ENCODE measurements around the gene CSK. TPM values are rescaled to one million over a fixed set of nuclear protein-coding genes. Genes with fewer than 3 reads are reported as not detected.

Gene CSK
- total and polyA plus RNA-seq, 2 of the 8 experiments (the other 6 are each of a cell fraction or from before 2014, with no cell fraction given), result 13.7 to 50.2 TPM

DNA sequence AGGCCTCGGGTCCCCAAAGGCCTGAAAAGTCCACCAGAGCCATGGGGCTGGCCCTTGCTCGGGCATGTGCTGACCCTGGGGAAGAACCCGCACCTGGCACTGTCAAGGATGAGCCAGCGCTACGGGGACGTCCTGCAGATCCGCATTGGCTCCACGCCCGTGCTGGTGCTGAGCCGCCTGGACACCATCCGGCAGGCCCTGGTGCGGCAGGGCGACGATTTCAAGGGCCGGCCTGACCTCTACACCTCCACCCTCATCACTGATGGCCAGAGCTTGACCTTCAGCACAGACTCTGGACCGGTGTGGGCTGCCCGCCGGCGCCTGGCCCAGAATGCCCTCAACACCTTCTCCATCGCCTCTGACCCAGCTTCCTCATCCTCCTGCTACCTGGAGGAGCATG is 32.0 kb upstream of the CSK start:
- H4K20me1 ChIP-seq (replicated peaks in 1 of 2; ENCODE audit: control insufficient read depth in 1 of 2, insufficient read depth in 2 of 2, low read length in 2 of 2), result no peaks in the 10 kb centered on the region
- H4K5ac ChIP-seq (ENCODE audit: insufficient read length, low read depth, low read length), result no peak overlapping the region
- 0 out of 2 replicates have a peak overlapping the region, but pooled peaks have one; percentile 34 for H2BK20ac ChIP-seq (ENCODE audit: low read length)
- H4K8ac ChIP-seq (ENCODE audit: extremely low read depth, insufficient read depth, low read length), result no peak overlapping the region
- no peak overlapping the region for H3K9ac ChIP-seq (replicated peaks in 1 of 4; ENCODE audit: extremely low read depth in 1 of 4, low read depth in 3 of 4, low read length in 3 of 4)
- ChIA-PET CTCF (ENCODE audit: partially characterized antibody) (interaction anchor here (1.6 to 53.7 kb wide), 7 partner anchors 11 to 125 kb away, joined by 4 to 1439 read pairs (median 5); partner anchors contain the start of gene CLK3), POLR2A (ENCODE audit: partially characterized antibody) (interaction anchor here (2.0 to 4.8 kb wide), 2 partner anchors 10 to 24 kb away, joined by 5 to 47 read pairs; partner anchors contain the start of gene CYP1A1)
- no peak overlapping the region for H2BK15ac ChIP-seq (ENCODE audit: low read length)
- peaks cover 0 to 4% (median 0%) of the 10 kb centered on the region in 4 experiments; a peak in 2 of 7 replicates for H3K4me1 ChIP-seq (replicated peaks in 1 of 4; ENCODE audit: control insufficient read depth in 3 of 4, insufficient read depth in 4 of 4, low read length in 3 of 4)
- H2BK120ac ChIP-seq (replicated peaks; ENCODE audit: low read depth, low read length), result no peak overlapping the region
- no peak overlapping the region for H3K4me3 ChIP-seq (ENCODE audit: extremely low read depth in 1 of 4, insufficient read depth in 2 of 4, low read depth in 3 of 4, low read length in 4 of 4)
- no peak overlapping the region for H3K56ac ChIP-seq (replicated peaks; ENCODE audit: insufficient read length, low read depth, low read length)
- no peak overlapping the region for H3K14ac ChIP-seq (ENCODE audit: insufficient read length)
- H2BK5ac ChIP-seq (ENCODE audit: low read depth, low read length), result no peak overlapping the region; the same call in 1 of the 2 replicates
- H3K79me1 ChIP-seq (ENCODE audit: low read depth, low read length), result no peaks in the 10 kb centered on the region
- DNase-seq (ENCODE audit: low read depth in 1 of 2, low spot score in 2 of 2), result no peak
- peak overlapping the region; percentile 32; the same call in 1 of the 2 replicates for H3K18ac ChIP-seq (ENCODE audit: extremely low read depth, low read length)
- no peak overlapping the region for H3K23ac ChIP-seq (ENCODE audit: insufficient read length)
- H3K27me3 ChIP-seq (replicated peaks in 1 of 4; ENCODE audit: control insufficient read depth in 3 of 4, extremely low read depth in 1 of 4, insufficient read depth in 3 of 4, low read length in 3 of 4), result peaks cover 0 to 4% (median 2%) of the 10 kb centered on the region in 4 experiments; a peak in 2 of 7 replicates
- no peaks in the 10 kb centered on the region for H3K23me2 ChIP-seq (ENCODE audit: low read depth, low read length)
- no peaks in the 10 kb centered on the region for H3K9me3 ChIP-seq (ENCODE audit: insufficient read depth in 2 of 2, low read depth in 1 of 2, low read length in 1 of 2)
- WGBS, 2 experiments (ENCODE audit: extremely low coverage in 1 of 2, insufficient coverage in 1 of 2, insufficient read length in 1 of 2, insufficient replicate concordance in 2 of 2, low coverage in 1 of 2, low lambda C conversion rate in 2 of 2, missing lambda C conversion rate in 1 of 2), result 95% methylated on average over 20 of the region's 20 CpGs; no CpG with 5 or more reads in 1 of the 2 experiments
- H3K4ac ChIP-seq (replicated peaks; ENCODE audit: insufficient read length, low read depth, low read length), result no peak overlapping the region
- no peak overlapping the region for H3K27ac ChIP-seq (ENCODE audit: low read depth, low read length)
- FAIRE-seq, result no peak
- H3K36me3 ChIP-seq (ENCODE audit: control insufficient read depth in 2 of 4, insufficient read depth in 4 of 4, low read length in 3 of 4), result no peaks in the 10 kb centered on the region
- H2BK12ac ChIP-seq (ENCODE audit: low read depth, low read length), result 0 out of 2 replicates have a peak overlapping the region, but pooled peaks have one; percentile 33
- no peak overlapping the region for H2AFZ ChIP-seq (ENCODE audit: low read length)
- no peaks in the 10 kb centered on the region for H3K79me2 ChIP-seq (ENCODE audit: control insufficient read depth in 1 of 2, insufficient read depth in 2 of 2, low read length in 2 of 2)
- no peak overlapping the region for H4K91ac ChIP-seq (replicated peaks; ENCODE audit: insufficient read length, low read length)
- no peak overlapping the region for H3K4me2 ChIP-seq (ENCODE audit: insufficient read depth in 1 of 2, low read depth in 2 of 2, low read length in 2 of 2)
- H2AK5ac ChIP-seq (ENCODE audit: low read depth, low read length), result no peak overlapping the region
- TF ChIP-seq, protein P1, sequence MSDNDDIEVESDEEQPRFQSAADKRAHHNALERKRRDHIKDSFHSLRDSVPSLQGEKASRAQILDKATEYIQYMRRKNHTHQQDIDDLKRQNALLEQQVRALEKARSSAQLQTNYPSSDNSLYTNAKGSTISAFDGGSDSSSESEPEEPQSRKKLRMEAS (IDR thresholded peaks at IDR 0.05), result no peak
